CD4-positive, CD25-positive, alpha-beta regulatory T cell (primary cell): Measurements from ENCODE around the gene STARD13. TPM values are rescaled to one million over a fixed set of nuclear protein-coding genes. Genes with fewer than 3 reads are reported as not detected.

ENCODE experiments used
- ATAC-seq, 2 donors: fragments of 150-1000 bp; cut with Tn5 transposase; one replicate each; pipeline ENCODE4 v1.10.0; 2021; ENCODE audit warnings: low read depth in 2 of 2, moderate number of reproducible peaks in 2 of 2, moderate library complexity in 1 of 2
- DNase-seq, 3 donors: peaks; one replicate each; pipeline versions ENCODE4 v3.0.0 to v3.0.0-alpha.2; 2012 to 2022; ENCODE audit warnings: mixed read lengths in 1 of 3
- H3K27ac ChIP-seq: one replicate; pipeline ENCODE4 v1.7.0; 2013; ENCODE audit warnings: mild to moderate bottlenecking, low read length; ENCODE audit not compliant: insufficient read depth, poor library complexity, severe bottlenecking
- H3K27me3 ChIP-seq: one replicate; pipeline ENCODE4 v1.7.0; 2013; ENCODE audit warnings: low read length; ENCODE audit not compliant: control insufficient read depth, insufficient read depth
- H3K36me3 ChIP-seq: one replicate; pipeline ENCODE4 v1.7.0; 2013; ENCODE audit warnings: mild to moderate bottlenecking, low read length, moderate library complexity; ENCODE audit not compliant: control insufficient read depth, insufficient read depth
- H3K4me1 ChIP-seq: 2 replicates; pipeline ENCODE4 v1.7.0; 2013; ENCODE audit warnings: mild to moderate bottlenecking, low read length; ENCODE audit not compliant: insufficient read depth, control insufficient read depth, poor library complexity, severe bottlenecking
- H3K4me3 ChIP-seq: one replicate; pipeline ENCODE4 v1.7.0; 2013; ENCODE audit warnings: low read depth, mild to moderate bottlenecking, low read length, moderate library complexity
- H3K9me3 ChIP-seq, 2 experiments: 1 replicate in 1 of 2; 2 replicates in 1 of 2; pipeline ENCODE4 v1.7.0; 2013; ENCODE audit warnings: low read length in 2 of 2, mild to moderate bottlenecking in 1 of 2, moderate library complexity in 1 of 2; ENCODE audit not compliant: control insufficient read depth in 2 of 2
- H3K27ac Mint-ChIP-seq, 3 donors: one replicate each; pipeline ENCODE4 v1.8.0; 2020 to 2022; ENCODE audit warnings: mild to moderate bottlenecking in 3 of 3, mixed read lengths in 3 of 3, moderate library complexity in 2 of 3
- H3K27me3 Mint-ChIP-seq: one replicate; pipeline ENCODE4 v1.8.0; 2022; ENCODE audit warnings: mild to moderate bottlenecking, mixed read lengths
- H3K36me3 Mint-ChIP-seq: one replicate; pipeline ENCODE4 v1.8.0; 2020; ENCODE audit warnings: mixed read lengths
- H3K4me1 Mint-ChIP-seq, 4 donors: one replicate each; pipeline ENCODE4 v1.8.0; 2020 to 2022; ENCODE audit warnings: mixed read lengths in 4 of 4, mild to moderate bottlenecking in 1 of 4
- H3K4me3 Mint-ChIP-seq, 4 donors: one replicate each; pipeline ENCODE4 v1.8.0; 2020 to 2022; ENCODE audit warnings: mild to moderate bottlenecking in 4 of 4, mixed read lengths in 4 of 4, moderate library complexity in 3 of 4
- H3K9me3 Mint-ChIP-seq, 7 donors: one replicate each; pipeline ENCODE4 v1.8.0; 2020 to 2022; ENCODE audit warnings: mixed read lengths in 7 of 7, mild to moderate bottlenecking in 3 of 7, moderate library complexity in 2 of 7
- polyA plus RNA-seq, 4 donors: library from polyadenylated mRNA; unstranded; fragments of 300-500 nt; fragmentation: Illumina TruSeq; gene quantifications; one replicate each; pipeline ENCODE4 v1.2.3, GENCODE V29; 2021
- total RNA-seq: library from RNA; stranded (reverse); gene quantifications from one replicate; pipeline ENCODE4 v1.2.3, GENCODE V29; 2022

STARD13 gene
- total and polyA plus RNA-seq, 5 donors from 2014 or later = not detected

DNA sequence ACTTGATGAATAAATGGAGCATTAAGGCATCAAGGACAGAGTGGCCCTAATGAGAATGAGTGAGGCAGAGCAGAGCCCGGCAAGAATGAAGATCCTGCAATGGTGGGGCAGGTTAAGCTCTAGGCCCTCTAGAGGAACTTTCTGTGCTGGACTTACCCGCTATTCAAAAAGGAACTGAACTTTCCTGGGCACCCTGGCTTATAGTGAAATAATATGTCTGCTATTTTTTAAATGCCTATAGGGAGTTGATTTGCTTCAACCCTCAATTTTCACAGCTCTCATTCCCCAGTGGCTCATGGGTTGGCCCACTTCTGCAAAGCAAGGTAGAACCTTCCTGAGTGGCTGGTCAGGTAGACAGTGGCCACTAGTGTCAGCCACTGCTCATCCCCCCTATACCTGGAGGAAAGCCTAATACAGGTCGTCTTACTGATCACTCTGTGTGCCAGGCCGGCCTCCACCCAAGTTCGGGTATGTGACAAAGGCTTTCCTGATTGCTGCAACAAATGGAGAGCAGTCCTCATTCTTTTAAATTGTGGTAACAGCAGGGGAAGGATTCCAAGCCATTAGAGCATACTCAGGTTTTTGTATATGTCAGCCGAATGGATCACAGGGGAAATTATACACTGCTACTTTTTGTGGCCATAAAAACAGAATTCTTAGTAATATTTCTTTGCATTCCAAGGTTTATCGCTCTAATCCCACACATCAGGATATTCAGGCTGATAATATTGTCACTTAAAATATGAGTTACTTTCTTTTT lies 166.4 kb downstream of the STARD13 start:
- H3K27me3 ChIP-seq = no peaks in the 10 kb centered on the region
- peaks cover 0 to 3% (median 0%) of the 10 kb centered on the region in 7 donors for H3K9me3 Mint-ChIP-seq
- DNase-seq = no peak
- no peak overlapping the region for H3K4me3 ChIP-seq
- no peak overlapping the region for H3K4me3 Mint-ChIP-seq
- H3K27ac Mint-ChIP-seq = no peak overlapping the region
- H3K36me3 Mint-ChIP-seq = no peaks in the 10 kb centered on the region
- H3K36me3 ChIP-seq = no peaks in the 10 kb centered on the region
- H3K9me3 ChIP-seq = no peaks in the 10 kb centered on the region
- no peaks in the 10 kb centered on the region for H3K4me1 ChIP-seq
- no peaks in the 10 kb centered on the region for H3K4me1 Mint-ChIP-seq
- ATAC-seq = no peak
- H3K27ac ChIP-seq = no peak overlapping the region
- H3K27me3 Mint-ChIP-seq = peaks cover 6% of the 10 kb centered on the region

DNA sequence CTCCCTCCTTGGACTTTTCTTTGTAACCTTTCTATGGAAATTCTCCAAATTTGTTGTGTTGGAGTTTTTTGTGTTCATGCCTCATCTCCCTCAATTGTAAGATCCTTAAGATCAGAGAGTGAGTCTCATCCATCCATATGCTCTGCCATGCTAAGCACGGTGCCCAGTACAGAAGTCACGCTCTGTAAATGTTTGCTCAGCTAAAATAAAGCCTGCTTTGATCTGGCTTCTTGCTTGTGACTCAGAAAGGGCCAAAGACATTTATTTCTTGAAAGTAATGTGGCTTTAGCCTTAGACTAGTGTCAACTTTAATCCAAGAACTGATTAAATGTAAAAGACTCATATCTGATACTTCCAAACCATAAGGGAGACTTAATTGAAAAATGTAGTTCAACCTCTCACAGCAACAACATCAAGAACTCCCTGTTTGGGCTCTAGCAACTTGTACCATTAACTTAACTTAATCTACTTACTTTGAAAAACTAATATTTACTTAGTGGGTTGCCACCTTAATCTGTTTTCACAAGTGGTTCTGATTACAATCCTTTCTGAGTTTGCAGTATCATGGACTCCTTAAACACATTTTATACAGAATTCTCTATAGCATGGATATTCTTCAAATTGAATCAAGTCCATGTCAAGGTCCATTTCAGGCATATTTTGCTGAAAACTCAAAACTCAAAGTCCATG lies 169.1 kb downstream of the STARD13 start:
- ATAC-seq (no peak), DNase-seq (no peak)
- no peak overlapping the region for H3K4me3 ChIP-seq
- H3K9me3 ChIP-seq = no peaks in the 10 kb centered on the region
- no peaks in the 10 kb centered on the region for H3K4me1 Mint-ChIP-seq
- no peaks in the 10 kb centered on the region for H3K4me1 ChIP-seq
- peaks cover 0 to 2% (median 0%) of the 10 kb centered on the region in 7 donors for H3K9me3 Mint-ChIP-seq
- no peaks in the 10 kb centered on the region for H3K36me3 Mint-ChIP-seq
- no peak overlapping the region for H3K27ac Mint-ChIP-seq
- H3K4me3 Mint-ChIP-seq = no peak overlapping the region
- peaks cover 6% of the 10 kb centered on the region for H3K27me3 Mint-ChIP-seq
- H3K27me3 ChIP-seq = no peaks in the 10 kb centered on the region
- H3K27ac ChIP-seq = no peak overlapping the region
- no peaks in the 10 kb centered on the region for H3K36me3 ChIP-seq

DNA sequence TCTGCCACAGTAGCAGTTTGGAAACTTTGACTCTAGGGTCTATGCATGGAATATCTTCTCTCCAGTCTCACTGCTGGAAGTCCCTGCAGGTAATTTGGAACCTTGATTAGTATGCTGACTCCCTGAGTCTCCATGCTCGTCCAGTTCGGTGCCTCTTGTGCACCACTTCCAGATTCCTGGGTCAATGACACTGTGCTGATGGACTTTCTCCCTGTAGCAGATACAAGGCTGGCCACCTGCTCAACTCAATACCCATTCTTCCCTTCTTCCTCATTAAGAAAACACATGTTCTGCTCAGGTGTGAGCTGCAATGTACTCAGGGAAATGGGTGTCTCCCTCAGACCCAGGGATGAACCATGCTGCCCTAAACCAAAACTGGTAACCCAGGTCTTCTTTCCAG lies 170.3 kb downstream of the STARD13 start:
- no peaks in the 10 kb centered on the region for H3K9me3 ChIP-seq
- no peak for DNase-seq
- H3K27me3 ChIP-seq = no peaks in the 10 kb centered on the region
- no peak overlapping the region for H3K4me3 ChIP-seq
- Mint-ChIP-seq H3K27me3 (peaks cover 6% of the 10 kb centered on the region), H3K36me3 (no peaks in the 10 kb centered on the region), H3K9me3 (peaks cover 0 to 2% (median 0%) of the 10 kb centered on the region in 7 donors), H3K27ac (no peak overlapping the region), H3K4me1 (peaks cover 0 to 2% (median 0%) of the 10 kb centered on the region in 4 donors), H3K4me3 (no peak overlapping the region)
- no peaks in the 10 kb centered on the region for H3K4me1 ChIP-seq
- no peak for ATAC-seq
- H3K36me3 ChIP-seq = no peaks in the 10 kb centered on the region
- H3K27ac ChIP-seq = no peak overlapping the region

DNA sequence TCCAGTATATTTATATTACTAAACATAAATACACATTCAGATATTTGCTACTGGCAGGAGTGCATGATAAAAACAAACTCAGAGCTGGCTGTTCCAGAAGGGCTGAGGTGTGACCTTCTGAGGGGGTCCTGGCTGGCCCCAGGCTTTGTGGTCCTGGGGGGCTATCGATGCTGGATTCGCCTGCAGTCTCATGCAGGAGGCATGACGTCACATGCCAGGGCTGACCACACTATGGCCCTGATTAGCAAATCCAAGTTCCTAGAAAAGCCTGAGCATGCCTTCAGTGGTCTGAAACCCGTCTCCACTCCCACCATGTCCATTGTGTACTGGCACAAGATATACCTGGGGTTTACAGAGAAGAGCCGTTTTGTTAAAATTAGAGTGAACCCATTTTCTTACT lies 171.4 kb downstream of the STARD13 start:
- no peak for DNase-seq
- Histone ChIP-seq H3K27ac (no peak overlapping the region), H3K36me3 (no peaks in the 10 kb centered on the region), H3K4me1 (no peaks in the 10 kb centered on the region), H3K9me3 (no peaks in the 10 kb centered on the region), H3K4me3 (no peak overlapping the region), H3K27me3 (no peaks in the 10 kb centered on the region)
- Mint-ChIP-seq H3K27ac (peak overlapping the region in 1 of 3 donors; percentile 8), H3K27me3 (peaks cover 6% of the 10 kb centered on the region), H3K9me3 (peaks cover 0 to 2% (median 0%) of the 10 kb centered on the region in 7 donors), H3K4me1 (peaks cover 0 to 2% (median 0%) of the 10 kb centered on the region in 4 donors), H3K36me3 (no peaks in the 10 kb centered on the region), H3K4me3 (no peak overlapping the region)
- ATAC-seq = no peak

DNA sequence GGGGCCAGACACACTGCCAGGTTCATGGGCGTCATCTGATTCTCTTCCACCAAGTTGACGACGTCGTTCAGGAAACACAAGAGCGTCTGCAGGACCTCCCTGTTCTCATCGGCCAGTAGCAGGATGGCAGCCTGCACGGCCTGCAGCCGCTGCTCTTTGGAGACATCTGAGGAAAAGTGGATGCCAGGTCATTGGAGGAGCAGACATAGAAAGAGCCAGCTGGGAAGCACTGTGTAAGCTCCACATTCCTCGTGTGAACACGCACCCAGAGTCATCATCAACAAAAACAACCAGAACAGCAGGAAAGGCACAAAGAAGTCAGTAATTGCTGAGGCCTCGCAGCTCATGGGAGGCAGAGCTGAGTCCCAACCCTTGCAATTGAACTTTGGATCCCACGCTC lies 172.8 kb downstream of the STARD13 start:
- H3K9me3 Mint-ChIP-seq = peaks cover 0 to 2% (median 0%) of the 10 kb centered on the region in 7 donors
- H3K36me3 ChIP-seq = no peaks in the 10 kb centered on the region
- no peaks in the 10 kb centered on the region for H3K27me3 ChIP-seq
- H3K4me1 Mint-ChIP-seq = peaks cover 0 to 2% (median 0%) of the 10 kb centered on the region in 4 donors
- H3K4me3 Mint-ChIP-seq = no peak overlapping the region
- H3K27ac Mint-ChIP-seq = no peak overlapping the region
- H3K9me3 ChIP-seq = no peaks in the 10 kb centered on the region
- no peaks in the 10 kb centered on the region for H3K36me3 Mint-ChIP-seq
- H3K27ac ChIP-seq = no peak overlapping the region
- ATAC-seq (no peak), DNase-seq (no peak)
- peaks cover 6% of the 10 kb centered on the region for H3K27me3 Mint-ChIP-seq
- H3K4me3 ChIP-seq = no peak overlapping the region
- H3K4me1 ChIP-seq = no peaks in the 10 kb centered on the region

DNA sequence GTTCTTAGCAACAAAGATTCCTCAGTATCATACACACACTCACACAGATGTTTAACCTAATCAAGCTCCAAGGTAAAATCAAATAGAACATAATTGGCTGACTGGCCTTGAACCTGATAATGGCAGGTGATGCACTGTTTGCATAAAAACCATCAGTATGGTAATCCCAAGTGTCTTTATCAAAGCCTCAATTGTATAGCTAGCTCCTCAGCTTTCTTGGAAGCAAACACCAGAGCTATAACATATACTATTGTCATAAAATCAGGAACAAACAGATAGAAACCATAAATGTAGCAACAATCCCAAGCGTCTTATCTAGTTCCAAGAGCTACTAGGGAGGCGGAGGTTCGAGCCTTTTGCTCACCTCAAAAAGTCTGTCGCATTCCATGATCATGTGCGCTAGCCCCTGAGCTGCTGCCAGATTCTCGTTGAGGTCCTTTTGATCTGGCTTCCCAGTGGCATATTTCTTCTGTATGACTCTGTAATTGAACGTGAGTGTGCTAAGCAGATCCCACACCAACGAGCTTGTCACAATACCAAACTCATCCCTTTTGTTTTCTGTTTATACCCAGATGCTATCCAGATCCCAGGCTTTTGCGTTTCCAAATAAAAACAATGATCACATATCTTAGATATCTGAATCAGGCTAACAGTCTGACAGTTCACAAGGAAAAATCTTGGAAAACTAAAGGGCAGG lies 174.0 kb downstream of the STARD13 start:
- no peak overlapping the region for H3K27ac Mint-ChIP-seq
- no peak for ATAC-seq

DNA sequence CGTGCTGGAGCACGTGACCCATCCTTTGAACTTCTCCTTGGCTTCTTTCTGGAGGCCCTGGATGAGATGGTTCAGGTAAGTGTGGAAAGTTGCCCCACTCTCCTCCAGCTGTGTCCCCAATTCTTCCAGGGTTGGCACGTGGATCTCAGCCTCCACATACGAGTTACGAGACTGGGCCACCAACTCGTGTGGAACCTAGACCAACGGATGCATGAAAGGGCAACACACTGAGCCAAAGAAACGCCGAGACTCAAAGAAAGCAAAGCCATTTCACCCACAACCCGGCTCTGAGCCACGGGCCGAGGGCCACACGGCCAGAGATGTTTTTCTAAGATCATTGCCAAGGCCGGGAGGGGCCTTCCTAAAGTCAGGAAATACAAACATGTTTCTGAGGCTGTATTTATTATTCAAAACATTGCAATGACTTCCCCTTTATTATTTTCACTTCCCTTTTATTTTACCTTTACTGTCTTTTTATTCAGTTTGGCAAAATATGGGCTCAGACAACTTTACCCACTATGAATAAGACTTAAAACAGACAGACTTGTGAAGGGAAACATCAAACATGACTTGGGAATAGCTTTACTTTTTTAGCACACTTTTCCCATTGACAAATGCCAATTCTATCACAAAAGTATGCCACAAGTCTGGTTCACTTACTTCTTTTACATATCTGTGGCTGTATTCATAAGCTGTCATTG lies 174.7 kb downstream of the STARD13 start:
- H3K27me3 ChIP-seq = peaks cover 1% of the 10 kb centered on the region
- Mint-ChIP-seq H3K36me3 (no peaks in the 10 kb centered on the region), H3K4me1 (peaks cover 0 to 2% (median 0%) of the 10 kb centered on the region in 4 donors), H3K4me3 (no peak overlapping the region), H3K27ac (no peak overlapping the region), H3K9me3 (peaks cover 0 to 2% (median 0%) of the 10 kb centered on the region in 7 donors), H3K27me3 (peaks cover under 1% of the 10 kb centered on the region)
- no peak overlapping the region for H3K4me3 ChIP-seq
- ATAC-seq = no peak
- no peaks in the 10 kb centered on the region for H3K9me3 ChIP-seq
- no peaks in the 10 kb centered on the region for H3K4me1 ChIP-seq
- no peaks in the 10 kb centered on the region for H3K36me3 ChIP-seq
- H3K27ac ChIP-seq = no peak overlapping the region
- DNase-seq = no peak

More for the DNA sequence above, 174.0 kb downstream of the STARD13 start:
- Mint-ChIP-seq H3K36me3 (no peaks in the 10 kb centered on the region), H3K4me1 (peaks cover 0 to 2% (median 0%) of the 10 kb centered on the region in 4 donors), H3K9me3 (peaks cover 0 to 2% (median 0%) of the 10 kb centered on the region in 7 donors), H3K27me3 (peaks cover 6% of the 10 kb centered on the region), H3K4me3 (no peak overlapping the region)
- Histone ChIP-seq H3K4me3 (no peak overlapping the region), H3K27ac (no peak overlapping the region), H3K27me3 (no peaks in the 10 kb centered on the region), H3K9me3 (no peaks in the 10 kb centered on the region), H3K4me1 (no peaks in the 10 kb centered on the region), H3K36me3 (no peaks in the 10 kb centered on the region)
- DNase-seq = no peak
